ENCODE measurements around the gene CSNK2A1. TPM values are rescaled to one million over a fixed set of nuclear protein-coding genes. Genes with fewer than 3 reads are reported as not detected.

The CSNK2A1 gene
- total RNA-seq, 1 experiment from 2014 or later: 229 TPM

DNA sequence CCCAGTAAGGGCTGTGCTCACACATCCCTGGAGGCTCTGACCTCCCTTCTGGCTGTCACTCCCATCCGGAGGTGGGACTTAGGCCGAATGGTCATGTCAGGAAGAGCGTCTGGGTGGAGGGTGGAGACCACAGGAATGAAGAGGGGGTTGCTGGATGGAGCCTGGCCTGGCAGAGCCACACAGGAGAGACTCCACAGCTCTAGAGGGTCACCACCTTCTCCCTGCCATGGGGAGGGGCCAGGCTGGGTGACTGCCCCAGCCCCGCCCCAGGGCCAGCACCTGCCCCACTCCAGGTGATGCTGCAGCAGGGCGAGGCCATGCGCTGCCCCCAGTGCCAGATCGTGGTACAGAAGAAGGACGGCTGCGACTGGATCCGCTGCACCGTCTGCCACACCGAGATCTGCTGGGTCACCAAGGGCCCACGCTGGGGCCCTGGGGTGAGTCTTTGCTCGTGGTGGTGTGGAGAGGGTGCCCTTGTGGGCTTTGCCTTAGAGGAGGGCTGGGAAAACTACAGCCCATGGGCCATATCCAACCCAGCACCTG lies 114.9 kb downstream of the CSNK2A1 start:
- H3K9me3 ChIP-seq (ENCODE audit: control insufficient read depth, low read depth, low read length): no peaks in the 10 kb centered on the region
- H2BK15ac ChIP-seq (ENCODE audit: low read depth, low read length): no peak overlapping the region
- H3K27ac Mint-ChIP-seq: no peak overlapping the region
- H3K56ac ChIP-seq (ENCODE audit: insufficient read length, low read depth, low read length): no peak overlapping the region
- H4K20me1 ChIP-seq (ENCODE audit: control insufficient read depth, insufficient read depth, insufficient read length): no peaks in the 10 kb centered on the region
- TF ChIP-seq, protein P1, sequence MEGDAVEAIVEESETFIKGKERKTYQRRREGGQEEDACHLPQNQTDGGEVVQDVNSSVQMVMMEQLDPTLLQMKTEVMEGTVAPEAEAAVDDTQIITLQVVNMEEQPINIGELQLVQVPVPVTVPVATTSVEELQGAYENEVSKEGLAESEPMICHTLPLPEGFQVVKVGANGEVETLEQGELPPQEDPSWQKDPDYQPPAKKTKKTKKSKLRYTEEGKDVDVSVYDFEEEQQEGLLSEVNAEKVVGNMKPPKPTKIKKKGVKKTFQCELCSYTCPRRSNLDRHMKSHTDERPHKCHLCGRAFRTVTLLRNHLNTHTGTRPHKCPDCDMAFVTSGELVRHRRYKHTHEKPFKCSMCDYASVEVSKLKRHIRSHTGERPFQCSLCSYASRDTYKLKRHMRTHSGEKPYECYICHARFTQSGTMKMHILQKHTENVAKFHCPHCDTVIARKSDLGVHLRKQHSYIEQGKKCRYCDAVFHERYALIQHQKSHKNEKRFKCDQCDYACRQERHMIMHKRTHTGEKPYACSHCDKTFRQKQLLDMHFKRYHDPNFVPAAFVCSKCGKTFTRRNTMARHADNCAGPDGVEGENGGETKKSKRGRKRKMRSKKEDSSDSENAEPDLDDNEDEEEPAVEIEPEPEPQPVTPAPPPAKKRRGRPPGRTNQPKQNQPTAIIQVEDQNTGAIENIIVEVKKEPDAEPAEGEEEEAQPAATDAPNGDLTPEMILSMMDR (conservative IDR thresholded peaks at IDR 0.05): peak; percentile 47; the same call in 2 of the 3 replicates
- H3K27me3 Mint-ChIP-seq (ENCODE audit: low read depth): peaks cover 11% of the 10 kb centered on the region
- no peaks in the 10 kb centered on the region for H3K9me3 Mint-ChIP-seq
- no peak overlapping the region for H2AK5ac ChIP-seq (ENCODE audit: insufficient read length, low read length)
- H2BK5ac ChIP-seq (ENCODE audit: insufficient read length, low read length): no peak overlapping the region
- H3K18ac ChIP-seq (ENCODE audit: insufficient read length, low read depth, low read length): no peak overlapping the region
- no peaks in the 10 kb centered on the region for H3K27me3 ChIP-seq (ENCODE audit: insufficient read depth, low read length)
- H4K91ac ChIP-seq (ENCODE audit: insufficient read length, low read depth, low read length): no peak overlapping the region
- H3K4me2 ChIP-seq (ENCODE audit: insufficient read depth, insufficient read length, low read length): no peak overlapping the region
- no peak overlapping the region for H3K27ac ChIP-seq (ENCODE audit: insufficient read length, low read depth, low read length)
- no peak overlapping the region for H4K5ac ChIP-seq (ENCODE audit: insufficient read length, low read depth, low read length)
- no peak overlapping the region for H2BK12ac ChIP-seq (ENCODE audit: insufficient read length, low read depth, low read length)
- no peaks in the 10 kb centered on the region for H3K4me1 ChIP-seq (ENCODE audit: insufficient read depth, low read length)
- no peaks in the 10 kb centered on the region for H3K79me1 ChIP-seq (ENCODE audit: insufficient read depth, low read depth, low read length, poor library complexity, severe bottlenecking)
- no peak overlapping the region for H3K4me3 Mint-ChIP-seq
- no peak overlapping the region for H3K9ac ChIP-seq (ENCODE audit: extremely low read depth, insufficient read length, low read length)
- H3K4me1 Mint-ChIP-seq: peaks cover 11 to 16% of the 10 kb centered on the region in 2 experiments
- no peak overlapping the region for H3K4ac ChIP-seq (ENCODE audit: low read depth, low read length)
- H2BK20ac ChIP-seq (ENCODE audit: low read depth, low read length, poor library complexity, severe bottlenecking): no peak overlapping the region
- no peak overlapping the region for H3K23ac ChIP-seq (ENCODE audit: insufficient read length, low read depth, low read length)
- no peak overlapping the region for H3T11ph ChIP-seq (ENCODE audit: low read length)
- no peaks in the 10 kb centered on the region for H3K23me2 ChIP-seq (ENCODE audit: insufficient read length, low read depth, low read length, poor library complexity, severe bottlenecking)
- no peak overlapping the region for H2AFZ ChIP-seq (ENCODE audit: low read length)
- no peak overlapping the region for H3K14ac ChIP-seq (ENCODE audit: insufficient read depth, low read length)
- no peaks in the 10 kb centered on the region for H3K79me2 ChIP-seq (ENCODE audit: insufficient read depth, low read length)
- no peak overlapping the region for H2BK120ac ChIP-seq (ENCODE audit: low read depth, low read length, poor library complexity, severe bottlenecking)
- WGBS (ENCODE audit: extremely low coverage, insufficient read length, low lambda C conversion rate): no CpG with 5 or more reads among the region's 14 CpGs
- H3K36me3 Mint-ChIP-seq (ENCODE audit: insufficient read depth in 1 of 3, low read depth in 3 of 3): peaks cover 16 to 45% (median 41%) of the 10 kb centered on the region in 3 experiments; a peak in 6 of 7 replicates
- H4K8ac ChIP-seq (replicated peaks; ENCODE audit: insufficient read length, low read depth, low read length): no peak overlapping the region
- DNase-seq: peak; percentile 61
